ENCODE results near the gene NKX1-1. TPM values are rescaled to one million over a fixed set of nuclear protein-coding genes. Genes with fewer than 3 reads are reported as not detected.

NKX1-1 gene
- polyA plus RNA-seq, 1 donor (not counting 4 experiments of a cell fraction or from before 2014, with no cell fraction given) = not detected

DNA sequence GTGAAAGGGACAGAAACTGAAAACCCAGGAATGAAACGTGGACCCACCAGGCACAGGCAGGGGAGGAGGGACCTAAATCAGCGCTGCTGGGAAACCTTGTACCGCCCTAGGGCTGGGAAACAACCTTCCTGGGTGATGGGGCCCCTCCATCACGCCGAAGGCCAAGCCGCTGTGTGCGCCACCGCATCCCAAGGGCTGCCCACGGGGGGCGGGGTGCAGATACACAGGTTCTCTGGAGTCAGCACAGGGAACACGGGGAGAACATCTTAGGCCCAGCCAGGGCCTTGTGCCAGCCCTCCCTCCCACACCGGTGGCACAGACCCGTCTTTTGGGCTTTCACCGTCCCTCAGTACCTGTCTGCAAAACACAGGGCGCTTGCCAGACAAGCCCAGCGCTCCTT is 46.3 kb downstream of the NKX1-1 start:
- Histone ChIP-seq H3K4me3 (ENCODE audit: control insufficient read depth in 2 of 3, extremely low read depth in 1 of 3, insufficient read depth in 2 of 3, low read depth in 1 of 3, low read length in 3 of 3) (no peak overlapping the region), H3K4me1 (ENCODE audit: control insufficient read depth, extremely low read depth, insufficient read depth, low read length) (peaks cover 3% of the 10 kb centered on the region), H3K27ac (ENCODE audit: control insufficient read depth, insufficient read depth, low read length) (no peak overlapping the region), H3K9me1 (ENCODE audit: control insufficient read depth, extremely low read depth, insufficient read depth, low read length) (no peaks in the 10 kb centered on the region), H2AFZ (ENCODE audit: control insufficient read depth, low read length) (no peak overlapping the region), H3K79me2 (ENCODE audit: control insufficient read depth, insufficient read depth, low read length) (no peaks in the 10 kb centered on the region), H3K36me3 (ENCODE audit: control insufficient read depth in 2 of 2, extremely low read depth in 1 of 2, insufficient read depth in 2 of 2, low read length in 2 of 2) (peaks cover 10 to 18% of the 10 kb centered on the region in 2 experiments), H4K20me1 (ENCODE audit: control insufficient read depth, extremely low read depth, insufficient read depth, low read length) (no peaks in the 10 kb centered on the region), H3K9me3 (ENCODE audit: control insufficient read depth, low read depth, low read length) (no peaks in the 10 kb centered on the region), H3K27me3 (ENCODE audit: control insufficient read depth, extremely low read depth, insufficient read depth, low read length) (no peaks in the 10 kb centered on the region), H3K4me2 (ENCODE audit: control insufficient read depth, extremely low read depth, insufficient read depth, low read depth, low read length) (no peak overlapping the region), H3K9ac (ENCODE audit: control insufficient read depth, extremely low read depth, insufficient read depth, low read length) (no peak overlapping the region)
- TF ChIP-seq, protein P1, sequence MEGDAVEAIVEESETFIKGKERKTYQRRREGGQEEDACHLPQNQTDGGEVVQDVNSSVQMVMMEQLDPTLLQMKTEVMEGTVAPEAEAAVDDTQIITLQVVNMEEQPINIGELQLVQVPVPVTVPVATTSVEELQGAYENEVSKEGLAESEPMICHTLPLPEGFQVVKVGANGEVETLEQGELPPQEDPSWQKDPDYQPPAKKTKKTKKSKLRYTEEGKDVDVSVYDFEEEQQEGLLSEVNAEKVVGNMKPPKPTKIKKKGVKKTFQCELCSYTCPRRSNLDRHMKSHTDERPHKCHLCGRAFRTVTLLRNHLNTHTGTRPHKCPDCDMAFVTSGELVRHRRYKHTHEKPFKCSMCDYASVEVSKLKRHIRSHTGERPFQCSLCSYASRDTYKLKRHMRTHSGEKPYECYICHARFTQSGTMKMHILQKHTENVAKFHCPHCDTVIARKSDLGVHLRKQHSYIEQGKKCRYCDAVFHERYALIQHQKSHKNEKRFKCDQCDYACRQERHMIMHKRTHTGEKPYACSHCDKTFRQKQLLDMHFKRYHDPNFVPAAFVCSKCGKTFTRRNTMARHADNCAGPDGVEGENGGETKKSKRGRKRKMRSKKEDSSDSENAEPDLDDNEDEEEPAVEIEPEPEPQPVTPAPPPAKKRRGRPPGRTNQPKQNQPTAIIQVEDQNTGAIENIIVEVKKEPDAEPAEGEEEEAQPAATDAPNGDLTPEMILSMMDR (optimal IDR thresholded peaks at IDR 0.05 in 1 of 3, IDR thresholded peaks at IDR 0.05 in 1 of 3, conservative IDR thresholded peaks at IDR 0.05 in 1 of 3; ENCODE audit: extremely low read depth in 1 of 3, insufficient read depth in 2 of 3, low read length in 3 of 3) = no peak
- TF ChIP-seq EZH2 (IDR thresholded peaks at IDR 0.05; ENCODE audit: low read length) = no peak
- dilution Hi-C loops (cut with MboI; ENCODE audit: extremely low pct_ligation_motif_present, low sequenced_read_pairs) = no loop called here
- FAIRE-seq (no peak), DNase-seq (ENCODE audit: low read depth, low spot score) (no peak)

DNA sequence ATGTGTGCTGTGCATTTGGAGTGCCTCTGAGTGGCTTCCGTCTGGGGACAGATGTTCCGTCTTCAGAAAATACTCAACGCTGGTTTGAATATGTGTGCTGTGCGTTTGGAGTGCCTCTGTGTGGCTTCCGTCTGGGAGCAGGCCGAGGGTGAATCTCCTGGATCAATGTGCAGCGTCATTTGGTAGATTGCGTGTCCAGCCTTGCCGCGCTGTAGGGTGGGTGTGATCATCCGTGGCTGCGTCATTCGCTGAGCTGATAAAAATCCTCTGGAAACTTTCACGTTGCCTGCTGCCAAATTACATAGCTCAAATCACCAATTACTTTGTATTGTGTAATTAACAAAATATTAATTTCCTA is 47.1 kb downstream of the NKX1-1 start:
- dilution Hi-C loops (cut with MboI; ENCODE audit: extremely low pct_ligation_motif_present, low sequenced_read_pairs) = no loop called here
- TF ChIP-seq, protein P1 (optimal IDR thresholded peaks at IDR 0.05 in 1 of 3, IDR thresholded peaks at IDR 0.05 in 1 of 3, conservative IDR thresholded peaks at IDR 0.05 in 1 of 3; ENCODE audit: extremely low read depth in 1 of 3, insufficient read depth in 2 of 3, low read length in 3 of 3) = no peak
- TF ChIP-seq EZH2 (IDR thresholded peaks at IDR 0.05; ENCODE audit: low read length) = no peak
- Histone ChIP-seq H3K4me2 (ENCODE audit: control insufficient read depth, extremely low read depth, insufficient read depth, low read depth, low read length) (no peak overlapping the region), H3K9me3 (ENCODE audit: control insufficient read depth, low read depth, low read length) (no peaks in the 10 kb centered on the region), H2AFZ (ENCODE audit: control insufficient read depth, low read length) (no peak overlapping the region), H3K9me1 (ENCODE audit: control insufficient read depth, extremely low read depth, insufficient read depth, low read length) (no peaks in the 10 kb centered on the region), H3K9ac (ENCODE audit: control insufficient read depth, extremely low read depth, insufficient read depth, low read length) (no peak overlapping the region), H3K27me3 (ENCODE audit: control insufficient read depth, extremely low read depth, insufficient read depth, low read length) (no peaks in the 10 kb centered on the region), H3K36me3 (ENCODE audit: control insufficient read depth in 2 of 2, extremely low read depth in 1 of 2, insufficient read depth in 2 of 2, low read length in 2 of 2) (peaks cover 10 to 18% of the 10 kb centered on the region in 2 experiments), H3K4me3 (ENCODE audit: control insufficient read depth in 2 of 3, extremely low read depth in 1 of 3, insufficient read depth in 2 of 3, low read depth in 1 of 3, low read length in 3 of 3) (no peak overlapping the region), H3K4me1 (ENCODE audit: control insufficient read depth, extremely low read depth, insufficient read depth, low read length) (no peaks in the 10 kb centered on the region), H3K79me2 (ENCODE audit: control insufficient read depth, insufficient read depth, low read length) (no peaks in the 10 kb centered on the region), H4K20me1 (ENCODE audit: control insufficient read depth, extremely low read depth, insufficient read depth, low read length) (no peaks in the 10 kb centered on the region), H3K27ac (ENCODE audit: control insufficient read depth, insufficient read depth, low read length) (no peak overlapping the region)
- DNase-seq (ENCODE audit: low read depth, low spot score) (no peak), FAIRE-seq (no peak)
